HCT116 (cell line): ENCODE measurements around the gene SAPCD2.

ENCODE experiments used
- CTCF ChIP-seq, 3 experiments: fragments of 200-600 bp in 1 of 3; sonication (generic) in 1 of 3; IDR thresholded peaks in 2 of 3; conservative IDR thresholded peaks in 1 of 3; 2 replicates each; pipeline ENCODE4 v1.5.1; 2012 to 2017; ENCODE audit warnings: low read depth in 2 of 3, low read length in 2 of 3, antibody characterized with exemption in 1 of 3, borderline replicate concordance in 1 of 3, control low read depth in 1 of 3, mild to moderate bottlenecking in 1 of 3, mixed read lengths in 1 of 3, mixed run types in 1 of 3, moderate library complexity in 1 of 3; ENCODE audit not compliant: insufficient read depth in 1 of 3
- EZH2 ChIP-seq: fragments of 200-600 bp; sonication (generic); IDR thresholded peaks from 2 replicates; pipeline ENCODE4 v1.6.1; 2017; ENCODE audit warnings: antibody characterized with exemption, mixed run types
- EZH2phosphoT487 ChIP-seq: fragments of 200-600 bp; IDR thresholded peaks from 2 replicates; pipeline ENCODE4 v1.6.1; 2018; ENCODE audit warnings: antibody characterized with exemption, borderline replicate concordance
- POLR2A ChIP-seq: IDR thresholded peaks from 2 replicates; pipeline ENCODE4 v1.7.0; 2011; ENCODE audit warnings: borderline replicate concordance; ENCODE audit not compliant: insufficient read depth, insufficient read length; ENCODE audit errors: extremely low read depth
- POLR2AphosphoS5 ChIP-seq: IDR thresholded peaks from 2 replicates; pipeline ENCODE4 v1.6.1; 2011; ENCODE audit warnings: mild to moderate bottlenecking, low read depth, low read length, moderate library complexity
- SRF ChIP-seq: IDR thresholded peaks from 2 replicates; pipeline ENCODE4 v1.6.1; 2012; ENCODE audit warnings: low read depth
- ZNF274 ChIP-seq: fragments of 200-500 bp; sonication (Bioruptor generic); IDR thresholded peaks from 2 replicates; pipeline ENCODE4 v1.6.1; 2014; ENCODE audit warnings: mild to moderate bottlenecking, low read depth, low read length, inconsistent platforms
- TF ChIP-seq, protein P1 (sequence below): IDR thresholded peaks from 2 replicates; pipeline ENCODE4 v1.6.1; 2011; ENCODE audit warnings: mild to moderate bottlenecking, low read length, moderate library complexity; ENCODE audit not compliant: insufficient replicate concordance; ENCODE audit errors: extremely low read depth

- TF ChIP-seq ZNF274 (no peak), EZH2 (no peak), CTCF (IDR thresholded peaks at IDR 0.05 in 2 of 3, conservative IDR thresholded peaks at IDR 0.05 in 1 of 3; ENCODE audit: borderline replicate concordance in 1 of 3, insufficient read depth in 1 of 3, low read depth in 2 of 3, low read length in 2 of 3) (no peak), SRF (no peak), POLR2A (no peak), POLR2AphosphoS5 (no peak), EZH2phosphoT487 (no peak)
- TF ChIP-seq, protein P1, sequence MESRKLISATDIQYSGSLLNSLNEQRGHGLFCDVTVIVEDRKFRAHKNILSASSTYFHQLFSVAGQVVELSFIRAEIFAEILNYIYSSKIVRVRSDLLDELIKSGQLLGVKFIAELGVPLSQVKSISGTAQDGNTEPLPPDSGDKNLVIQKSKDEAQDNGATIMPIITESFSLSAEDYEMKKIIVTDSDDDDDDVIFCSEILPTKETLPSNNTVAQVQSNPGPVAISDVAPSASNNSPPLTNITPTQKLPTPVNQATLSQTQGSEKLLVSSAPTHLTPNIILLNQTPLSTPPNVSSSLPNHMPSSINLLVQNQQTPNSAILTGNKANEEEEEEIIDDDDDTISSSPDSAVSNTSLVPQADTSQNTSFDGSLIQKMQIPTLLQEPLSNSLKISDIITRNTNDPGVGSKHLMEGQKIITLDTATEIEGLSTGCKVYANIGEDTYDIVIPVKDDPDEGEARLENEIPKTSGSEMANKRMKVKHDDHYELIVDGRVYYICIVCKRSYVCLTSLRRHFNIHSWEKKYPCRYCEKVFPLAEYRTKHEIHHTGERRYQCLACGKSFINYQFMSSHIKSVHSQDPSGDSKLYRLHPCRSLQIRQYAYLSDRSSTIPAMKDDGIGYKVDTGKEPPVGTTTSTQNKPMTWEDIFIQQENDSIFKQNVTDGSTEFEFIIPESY = no peak
Measured at GRCh38 chr9:137052998-137053943, 17.1 kb downstream of the SAPCD2 start.
